IMR-90 (cell line): ENCODE measurements around the gene BASP1. TPM values are rescaled to one million over a fixed set of nuclear protein-coding genes. Genes with fewer than 3 reads are reported as not detected.

Experiments
- ATAC-seq: fragments of 200-7000 bp; cut with Tn5 transposase; 2 replicates; pipeline ENCODE4 v1.9.1; 2020; ENCODE audit warnings: low read depth, mild to moderate bottlenecking, moderate library complexity
- BruUV-seq: library from RNA; stranded (reverse); fragments of 400-500 nt; replicated peaks from 2 replicates; lab custom pipeline; 2021; lab: Mats Ljungman, UMichigan
- CTCF ChIA-PET: fragments of 300-600 bp; formaldehyde crosslinking; extraction: SDS; loops from one replicate; lab custom pipeline; 2021; ENCODE audit warnings: antibody characterized with exemption; lab: Yijun Ruan, JAX
- POLR2A ChIA-PET: fragments of 300-600 bp; sonication (Branson Sonifier 250); formaldehyde crosslinking; loops from one replicate; lab custom pipeline; 2022; ENCODE audit warnings: antibody characterized with exemption; ENCODE audit not compliant: unreplicated experiment; lab: Charles Lee
- DNase-seq: peaks from one replicate; pipeline ENCODE4 v3.0.0; 2013
- H2AFZ ChIP-seq: replicated peaks from 2 replicates; pipeline ENCODE3; 2013; ENCODE audit warnings: low read length, mild to moderate bottlenecking; ENCODE audit not compliant: poor library complexity
- H2AK5ac ChIP-seq: 2 replicates; pipeline ENCODE4 v1.6.1; 2013; ENCODE audit warnings: low read depth, low read length, inconsistent platforms
- H2AK9ac ChIP-seq: replicated peaks from 2 replicates; pipeline ENCODE3; 2013; ENCODE audit warnings: mild to moderate bottlenecking, low read depth, low read length, moderate library complexity; ENCODE audit not compliant: poor library complexity
- H2BK120ac ChIP-seq: 2 replicates; pipeline ENCODE4 v1.6.1; 2013; ENCODE audit warnings: low read depth, low read length, inconsistent platforms
- H2BK15ac ChIP-seq: 3 replicates; pipeline ENCODE4 v1.6.1; 2013; ENCODE audit warnings: low read depth, low read length, inconsistent platforms
- H2BK20ac ChIP-seq: 2 replicates; pipeline ENCODE4 v1.6.1; 2013; ENCODE audit warnings: low read depth, mild to moderate bottlenecking, inconsistent platforms, low read length, moderate library complexity
- H2BK5ac ChIP-seq: 2 replicates; pipeline ENCODE4 v1.6.1; 2013; ENCODE audit warnings: mild to moderate bottlenecking, low read depth, low read length, inconsistent platforms; ENCODE audit not compliant: poor library complexity, severe bottlenecking
- H3K14ac ChIP-seq: replicated peaks from 2 replicates; pipeline ENCODE4 v1.6.1; 2013; ENCODE audit warnings: low read depth, low read length, inconsistent platforms
- H3K18ac ChIP-seq: 2 replicates; pipeline ENCODE4 v1.6.1; 2013; ENCODE audit warnings: low read depth, low read length, control low read depth
- H3K23ac ChIP-seq: 2 replicates; pipeline ENCODE4 v1.6.1; 2013; ENCODE audit warnings: low read depth, low read length, inconsistent platforms
- H3K27ac ChIP-seq: 2 replicates; pipeline ENCODE4 v1.5.1; 2013; ENCODE audit warnings: mild to moderate bottlenecking, control low read depth, low read length; ENCODE audit not compliant: insufficient read depth
- H3K27me3 ChIP-seq: 2 replicates; pipeline ENCODE4 v1.6.1; 2013; ENCODE audit warnings: low read length; ENCODE audit not compliant: control insufficient read depth, insufficient read depth
- H3K36me3 ChIP-seq: 2 replicates; pipeline ENCODE4 v1.6.1; 2013; ENCODE audit warnings: low read length, mixed read lengths; ENCODE audit not compliant: control insufficient read depth, insufficient read depth
- H3K4ac ChIP-seq: 2 replicates; pipeline ENCODE4 v1.6.1; 2013; ENCODE audit warnings: low read depth, low read length, inconsistent platforms
- H3K4me1 ChIP-seq: 2 replicates; pipeline ENCODE4 v1.6.1; 2013; ENCODE audit warnings: low read length, mixed read lengths; ENCODE audit not compliant: control insufficient read depth, insufficient read depth
- H3K4me2 ChIP-seq: 2 replicates; pipeline ENCODE4 v1.6.1; 2013; ENCODE audit warnings: low read depth, mild to moderate bottlenecking, control low read depth, low read length, moderate library complexity
- H3K4me3 ChIP-seq: 2 replicates; pipeline ENCODE4 v1.5.1; 2013; ENCODE audit warnings: low read depth, mild to moderate bottlenecking, control low read depth, low read length, moderate library complexity; ENCODE audit not compliant: insufficient read depth
- H3K56ac ChIP-seq: 2 replicates; pipeline ENCODE4 v1.6.1; 2013; ENCODE audit warnings: low read length, inconsistent platforms; ENCODE audit not compliant: insufficient read depth; ENCODE audit errors: extremely low read depth
- H3K79me1 ChIP-seq, 2 experiments: 2 replicates each; pipeline ENCODE4 v1.6.1; 2013; ENCODE audit warnings: low read length in 2 of 2, inconsistent platforms in 1 of 2, low read depth in 1 of 2
- H3K9ac ChIP-seq: 2 replicates; pipeline ENCODE4 v1.6.1; 2013; ENCODE audit warnings: low read depth, low read length, control low read depth
- H3K9me1 ChIP-seq: 2 replicates; pipeline ENCODE4 v1.6.1; 2013; ENCODE audit warnings: low read length, inconsistent platforms; ENCODE audit not compliant: insufficient read depth
- H3K9me3 ChIP-seq: 2 replicates; pipeline ENCODE4 v1.6.1; 2013; ENCODE audit warnings: low read length; ENCODE audit not compliant: control insufficient read depth, insufficient read depth
- H4K20me1 ChIP-seq: 2 replicates; pipeline ENCODE4 v1.6.1; 2013; ENCODE audit warnings: low read length, inconsistent platforms; ENCODE audit not compliant: insufficient read depth
- H4K5ac ChIP-seq: 2 replicates; pipeline ENCODE4 v1.6.1; 2013; ENCODE audit warnings: mild to moderate bottlenecking, low read depth, low read length, control low read depth
- H4K8ac ChIP-seq, 2 experiments: 2 replicates each; pipeline ENCODE4 v1.6.1; 2013; ENCODE audit warnings: low read depth in 2 of 2, low read length in 2 of 2, control low read depth in 1 of 2, inconsistent platforms in 1 of 2
- H4K91ac ChIP-seq: 2 replicates; pipeline ENCODE4 v1.6.1; 2013; ENCODE audit warnings: low read depth, low read length, inconsistent platforms; ENCODE audit not compliant: insufficient read depth
- CHD1 ChIP-seq: IDR thresholded peaks from 2 replicates; pipeline ENCODE4 v1.6.1; 2012; ENCODE audit warnings: low read depth, low read length, improper control_type of control experiment
- FOS ChIP-seq: fragments of 150-350 bp; IDR thresholded peaks from 2 replicates; pipeline ENCODE4 v1.6.1; 2016; ENCODE audit warnings: low read depth, low read length
- RCOR1 ChIP-seq: IDR thresholded peaks from 2 replicates; pipeline ENCODE4 v1.6.1; 2012; ENCODE audit warnings: mild to moderate bottlenecking, low read length, improper control_type of control experiment; ENCODE audit not compliant: insufficient replicate concordance
- WGBS, 2 experiments: methylation state at CpG; one replicate each; pipeline versions ENCODE4 v1.1.5 to v1.1.7; 2013; ENCODE audit warnings: missing lambda C conversion rate in 2 of 2; ENCODE audit not compliant: insufficient read length in 1 of 2; ENCODE audit errors: extremely low coverage in 2 of 2; 5-methylcytosine and 5-hydroxymethylcytosine counted together
- dilution Hi-C: fragments of 300-500 bp; cut with HindIII; formaldehyde crosslinking; loops from one replicate; pipeline ENCODE4 v1.14.3; 2018; ENCODE audit warnings: low sequenced_read_pairs; ENCODE audit not compliant: unreplicated experiment
- in situ Hi-C: fragments of 300-500 bp; cut with MboI; formaldehyde crosslinking; loops from 3 replicates; pipeline ENCODE4 v1.14.3; 2019; ENCODE audit warnings: low sequenced_read_pairs, inconsistent platforms, mixed read lengths
- intact Hi-C: fragments of 100-400 bp; cut with micrococcal nuclease; formaldehyde crosslinking; loops from 2 replicates; pipeline ENCODE4 v1.10.0; 2022
- polyA plus RNA-seq, 3 experiments: library from polyadenylated mRNA; depleted of rRNA; stranded (reverse); fragments of >200 nt; gene quantifications; 2 replicates each; pipeline ENCODE4 v1.2.3, GENCODE V29; 2012; ENCODE audit warnings: low replicate concordance in 1 of 3
- total RNA-seq: library from RNA; depleted of rRNA; stranded (reverse); fragments of >200 nt; gene quantifications from 2 replicates; pipeline ENCODE4 v1.2.3, GENCODE V29; 2012

The BASP1 gene
- total and polyA plus RNA-seq, 2 of the 4 experiments (the other 2 are of a cell fraction) = 39.6 to 103 TPM

- ATAC-seq (no peak), DNase-seq (no peak)
- intact Hi-C loops (no loop called here), dilution Hi-C loops (no loop called here), in situ Hi-C loops (no loop called here)
- Histone ChIP-seq H4K20me1 (peaks cover 82% of the 10 kb centered on the region), H4K5ac (no peak overlapping the region), H3K9me1 (peaks cover 12% of the 10 kb centered on the region), H3K4ac (no peak overlapping the region), H3K56ac (no peak overlapping the region), H3K27ac (no peak overlapping the region), H2BK5ac (no peak overlapping the region), H2AK5ac (no peak overlapping the region), H2BK120ac (no peak overlapping the region), H3K4me2 (no peak overlapping the region), H3K36me3 (peaks cover 17% of the 10 kb centered on the region), H2BK15ac (no peak overlapping the region), H3K4me3 (no peak overlapping the region), H2AFZ (no peak overlapping the region), H3K79me1 (peaks cover 39 to 79% of the 10 kb centered on the region in 2 experiments; a peak in 3 of 4 replicates), H3K18ac (no peak overlapping the region), H3K4me1 (peaks cover 23% of the 10 kb centered on the region), H3K27me3 (no peaks in the 10 kb centered on the region), H2BK20ac (no peak overlapping the region), H3K23ac (no peak overlapping the region), H3K14ac (no peak overlapping the region), H3K9ac (no peak overlapping the region), H2AK9ac (no peak overlapping the region), H4K8ac (no peak overlapping the region), H4K91ac (no peak overlapping the region), H3K9me3 (no peaks in the 10 kb centered on the region)
- ChIA-PET CTCF (no interaction called here), POLR2A (no interaction called here)
- BruUV-seq = no TSS peak
- TF ChIP-seq FOS (no peak), CHD1 (no peak), RCOR1 (no peak)
- WGBS, 2 experiments = no CpG with 5 or more reads among the region's 5 CpGs
These were observed 43.1 kb downstream of the BASP1 start for GRCh38 chr5:17260549-17260948.
